Tibial nerve (tissue), 4 donors: ENCODE measurements around the gene KIRREL1. TPM values are rescaled to one million over a fixed set of nuclear protein-coding genes. Genes with fewer than 3 reads are reported as not detected.

Experiments used
- DNase-seq, 2 donors: peaks; one replicate each; pipeline ENCODE4 v3.0.0-alpha.2; 2019; ENCODE audit warnings: low spot score in 2 of 2
- H3K27ac ChIP-seq, 4 donors: fragments of 200-600 bp; sonication (generic) in 3 of 4; one replicate each; pipeline ENCODE4 v1.5.1; 2017 to 2019; ENCODE audit warnings: mild to moderate bottlenecking in 1 of 4
- H3K27me3 ChIP-seq, 2 donors: fragments of 200-600 bp; sonication (generic) in 1 of 2; one replicate each; pipeline versions ENCODE4 v1.5.1 to v1.6.0; 2017 to 2019
- H3K36me3 ChIP-seq, 3 donors: fragments of 200-600 bp; sonication (generic); one replicate each; pipeline ENCODE4 v1.5.1; 2018 to 2019
- H3K4me1 ChIP-seq, 4 donors: fragments of 200-600 bp; sonication (generic) in 3 of 4; one replicate each; pipeline ENCODE4 v1.5.1; 2017 to 2019
- H3K4me3 ChIP-seq, 4 donors: fragments of 200-600 bp; sonication (generic) in 3 of 4; one replicate each; pipeline ENCODE4 v1.5.1; 2017 to 2019; ENCODE audit warnings: mild to moderate bottlenecking in 1 of 4, moderate library complexity in 1 of 4
- H3K9me3 ChIP-seq, 4 donors: fragments of 200-600 bp; sonication (generic) in 3 of 4; one replicate each; pipeline ENCODE4 v1.5.1; 2017 to 2019
- EP300 ChIP-seq, 2 donors: sonication (generic); formaldehyde crosslinking; IDR thresholded peaks; one replicate each; pipeline ENCODE4 v1.6.1; 2017; ENCODE audit warnings: antibody characterized with exemption in 2 of 2, mild to moderate bottlenecking in 1 of 2
- POLR2A ChIP-seq, 2 donors: fragments of 450-650 bp; IDR thresholded peaks; one replicate each; pipeline ENCODE4 v1.6.1; 2017; ENCODE audit warnings: antibody characterized with exemption in 2 of 2, mild to moderate bottlenecking in 2 of 2, moderate library complexity in 2 of 2
- WGBS, 2 donors: methylation state at CpG; one replicate each; pipeline ENCODE4 v1.1.5; 2018; 5-methylcytosine and 5-hydroxymethylcytosine counted together
- total RNA-seq, 4 donors: library from RNA; depleted of rRNA; stranded (reverse); fragments of >200 nt; gene quantifications; one replicate each; pipeline ENCODE4 v1.1.0, GENCODE V29; 2016
- TF ChIP-seq, protein P1 (sequence below), 5 experiments: fragments of 200-600 bp in 3 of 5; fragments of 450-650 bp in 2 of 5; sonication (generic) in 3 of 5; IDR thresholded peaks; one replicate each; pipeline ENCODE4 v1.5.1; 2016 to 2019; ENCODE audit warnings: antibody characterized with exemption in 5 of 5, mild to moderate bottlenecking in 3 of 5, moderate library complexity in 2 of 5

KIRREL1 gene
- total RNA-seq, 4 donors from 2014 or later: 47.1 to 60.6 (median 50.7) TPM

DNA sequence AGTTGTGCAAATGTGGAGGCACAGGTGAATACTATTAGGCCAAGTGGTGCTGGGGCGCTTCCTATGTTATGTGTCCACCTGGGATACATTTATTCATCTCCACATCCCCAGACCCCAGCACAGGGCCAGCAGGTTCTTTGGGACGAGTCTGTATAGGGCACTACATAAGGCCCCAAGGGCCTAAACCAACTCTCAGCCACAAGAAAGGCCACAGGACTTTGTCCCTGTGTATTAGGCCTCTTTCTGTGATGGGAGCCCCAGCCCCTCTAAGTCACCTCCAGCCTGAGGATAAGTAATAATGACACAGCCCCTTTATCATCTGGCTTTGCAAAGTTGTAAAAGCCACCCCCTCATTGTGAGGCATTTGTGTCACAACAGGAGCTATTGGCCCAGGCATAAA is 108.0 kb downstream of the KIRREL1 start:
- WGBS, 2 donors: 81 to 83% methylated on average over 2 of the region's 2 CpGs

GRCh38 chr1:158101927-158102326 is 108.5 kb downstream of the KIRREL1 start:
- no peaks in the 10 kb centered on the region for H3K9me3 ChIP-seq
- TF ChIP-seq POLR2A (IDR thresholded peaks at IDR 0.05): no peak
- TF ChIP-seq, protein P1, sequence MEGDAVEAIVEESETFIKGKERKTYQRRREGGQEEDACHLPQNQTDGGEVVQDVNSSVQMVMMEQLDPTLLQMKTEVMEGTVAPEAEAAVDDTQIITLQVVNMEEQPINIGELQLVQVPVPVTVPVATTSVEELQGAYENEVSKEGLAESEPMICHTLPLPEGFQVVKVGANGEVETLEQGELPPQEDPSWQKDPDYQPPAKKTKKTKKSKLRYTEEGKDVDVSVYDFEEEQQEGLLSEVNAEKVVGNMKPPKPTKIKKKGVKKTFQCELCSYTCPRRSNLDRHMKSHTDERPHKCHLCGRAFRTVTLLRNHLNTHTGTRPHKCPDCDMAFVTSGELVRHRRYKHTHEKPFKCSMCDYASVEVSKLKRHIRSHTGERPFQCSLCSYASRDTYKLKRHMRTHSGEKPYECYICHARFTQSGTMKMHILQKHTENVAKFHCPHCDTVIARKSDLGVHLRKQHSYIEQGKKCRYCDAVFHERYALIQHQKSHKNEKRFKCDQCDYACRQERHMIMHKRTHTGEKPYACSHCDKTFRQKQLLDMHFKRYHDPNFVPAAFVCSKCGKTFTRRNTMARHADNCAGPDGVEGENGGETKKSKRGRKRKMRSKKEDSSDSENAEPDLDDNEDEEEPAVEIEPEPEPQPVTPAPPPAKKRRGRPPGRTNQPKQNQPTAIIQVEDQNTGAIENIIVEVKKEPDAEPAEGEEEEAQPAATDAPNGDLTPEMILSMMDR (IDR thresholded peaks at IDR 0.05): no peak
- TF ChIP-seq EP300 (IDR thresholded peaks at IDR 0.05): no peak

More for the DNA sequence above, 108.0 kb downstream of the KIRREL1 start:
- H3K27ac ChIP-seq: no peak overlapping the region
- peaks cover 0 to 6% (median 0%) of the 10 kb centered on the region in 3 donors for H3K36me3 ChIP-seq
- DNase-seq: no peak
- H3K4me3 ChIP-seq: no peak overlapping the region
- peaks cover 0 to 39% (median 0%) of the 10 kb centered on the region in 4 donors for H3K4me1 ChIP-seq
- TF ChIP-seq POLR2A (IDR thresholded peaks at IDR 0.05) (no peak), EP300 (IDR thresholded peaks at IDR 0.05) (no peak)
- TF ChIP-seq, protein P1 (IDR thresholded peaks at IDR 0.05): no peak
- no peaks in the 10 kb centered on the region for H3K27me3 ChIP-seq
- H3K9me3 ChIP-seq: no peaks in the 10 kb centered on the region

DNA sequence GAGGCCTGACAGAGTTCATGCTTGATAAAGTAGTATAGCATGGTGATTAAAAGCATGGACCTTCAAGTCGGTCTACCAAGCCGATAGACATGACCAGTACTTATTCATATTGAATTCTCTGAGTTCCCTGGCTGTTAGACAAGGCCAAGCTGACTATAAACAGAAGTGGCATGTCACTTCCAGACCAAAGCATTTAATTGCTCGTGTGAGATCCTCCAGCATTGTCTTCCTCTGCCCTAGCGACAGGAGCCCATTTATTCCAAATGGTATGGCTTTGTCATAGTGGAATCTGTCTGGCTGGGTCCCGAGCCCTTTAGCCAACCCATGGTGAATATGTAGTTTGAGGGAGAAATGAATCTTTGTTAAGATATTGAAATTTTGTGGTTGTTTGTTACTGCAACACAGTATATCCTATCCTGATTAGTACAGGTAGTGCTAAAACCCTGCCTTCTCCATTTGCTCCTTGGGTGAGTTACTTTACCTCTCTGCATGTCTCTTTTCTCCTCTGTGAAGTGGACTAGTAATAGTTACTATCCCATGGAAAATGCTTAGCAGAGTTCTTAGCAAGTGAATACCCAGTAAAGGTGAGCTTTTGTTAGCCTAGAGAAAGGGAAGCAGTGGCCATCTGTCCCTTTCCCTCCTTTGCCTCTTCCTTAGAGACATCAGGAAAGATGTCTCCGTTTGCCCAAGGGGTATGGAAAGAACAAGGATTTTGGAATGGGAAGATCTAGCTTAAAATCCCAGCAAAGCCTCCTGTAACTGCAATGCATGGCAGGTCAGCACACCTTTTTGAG is 109.6 kb downstream of the KIRREL1 start:
- no peaks in the 10 kb centered on the region for H3K36me3 ChIP-seq
- peaks cover 0 to 36% (median 0%) of the 10 kb centered on the region in 4 donors for H3K4me1 ChIP-seq
- no peak for DNase-seq
- H3K9me3 ChIP-seq: no peaks in the 10 kb centered on the region
- H3K27ac ChIP-seq: no peak overlapping the region
- peaks cover 0 to 6% of the 10 kb centered on the region in 2 donors for H3K27me3 ChIP-seq
- TF ChIP-seq, protein P1 (IDR thresholded peaks at IDR 0.05): no peak
- TF ChIP-seq POLR2A (IDR thresholded peaks at IDR 0.05) (no peak), EP300 (IDR thresholded peaks at IDR 0.05) (no peak)
- H3K4me3 ChIP-seq: no peak overlapping the region
- WGBS, 2 donors: 49 to 55% methylated on average over 6 of the region's 6 CpGs

More at GRCh38 chr1:158101927-158102326, 108.5 kb downstream of the KIRREL1 start:
- no peak overlapping the region for H3K27ac ChIP-seq
- peaks cover 0 to 39% (median 0%) of the 10 kb centered on the region in 4 donors for H3K4me1 ChIP-seq
- H3K4me3 ChIP-seq: no peak overlapping the region
- peaks cover 0 to 1% (median 0%) of the 10 kb centered on the region in 3 donors for H3K36me3 ChIP-seq
- no peak for DNase-seq
- no peaks in the 10 kb centered on the region for H3K27me3 ChIP-seq
- 4 to 6% methylated on average over 1 of the region's 1 CpG for WGBS, 2 donors

DNA sequence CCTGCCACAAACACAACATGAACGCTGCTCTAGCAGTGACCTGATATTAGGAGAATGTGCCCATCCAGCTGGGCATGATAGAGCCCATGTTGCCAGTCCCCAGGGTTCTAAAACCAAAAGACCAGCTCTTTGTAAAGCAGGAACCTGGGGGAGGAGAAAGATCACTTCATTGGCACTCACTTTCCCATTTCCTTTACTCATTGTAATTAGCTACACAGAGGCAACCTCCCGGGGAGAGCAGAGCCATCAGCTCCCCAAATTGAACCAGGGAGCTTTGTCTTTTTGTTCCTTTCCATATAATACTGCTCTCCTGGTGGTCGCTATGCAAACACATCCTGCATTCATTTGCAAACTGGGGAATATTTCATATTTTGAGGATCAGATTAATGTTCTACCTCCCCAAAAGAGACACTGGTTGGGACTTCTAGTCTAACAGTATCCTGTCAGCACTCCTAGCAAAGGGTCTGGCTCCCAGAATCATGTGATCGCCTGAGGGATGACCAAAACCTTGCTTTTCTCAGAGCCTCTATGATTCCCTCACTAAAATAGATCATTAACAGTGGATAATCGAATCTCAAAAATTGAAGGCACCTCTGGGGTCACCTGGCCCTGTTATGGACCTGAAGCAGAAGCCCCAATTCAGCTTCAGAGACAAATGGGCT is 110.5 kb downstream of the KIRREL1 start:
- WGBS, 2 donors: 32 to 42% methylated on average over 5 of the region's 5 CpGs
- no peak overlapping the region for H3K27ac ChIP-seq
- no peak for DNase-seq
- peaks cover 0 to 6% of the 10 kb centered on the region in 2 donors for H3K27me3 ChIP-seq
- H3K4me1 ChIP-seq: peaks cover 0 to 27% (median 0%) of the 10 kb centered on the region in 4 donors
- H3K36me3 ChIP-seq: no peaks in the 10 kb centered on the region
- H3K4me3 ChIP-seq: no peak overlapping the region
- no peaks in the 10 kb centered on the region for H3K9me3 ChIP-seq
- TF ChIP-seq, protein P1 (IDR thresholded peaks at IDR 0.05): no peak
- TF ChIP-seq EP300 (IDR thresholded peaks at IDR 0.05) (no peak), POLR2A (IDR thresholded peaks at IDR 0.05) (no peak)

- Histone ChIP-seq H3K9me3 (no peaks in the 10 kb centered on the region), H3K4me3 (no peak overlapping the region), H3K27ac (no peak overlapping the region), H3K4me1 (peaks cover 0 to 21% (median 0%) of the 10 kb centered on the region in 4 donors), H3K36me3 (no peaks in the 10 kb centered on the region), H3K27me3 (peaks cover 0 to 6% of the 10 kb centered on the region in 2 donors)
- 33 to 38% methylated on average over 2 of the region's 2 CpGs for WGBS, 2 donors
- DNase-seq: no peak
- TF ChIP-seq EP300 (IDR thresholded peaks at IDR 0.05): no peak
- TF ChIP-seq, protein P1 (IDR thresholded peaks at IDR 0.05): no peak
- no peak for TF ChIP-seq POLR2A (IDR thresholded peaks at IDR 0.05)
These were observed 111.4 kb downstream of the KIRREL1 start for GRCh38 chr1:158104891-158105290.
